ENCODE results near the gene IGFL4. TPM values are rescaled to one million over a fixed set of nuclear protein-coding genes. Genes with fewer than 3 reads are reported as not detected.

Gene IGFL4
- polyA plus RNA-seq, 3 donors, result 0.06 to 0.35 (median 0.17) TPM

DNA sequence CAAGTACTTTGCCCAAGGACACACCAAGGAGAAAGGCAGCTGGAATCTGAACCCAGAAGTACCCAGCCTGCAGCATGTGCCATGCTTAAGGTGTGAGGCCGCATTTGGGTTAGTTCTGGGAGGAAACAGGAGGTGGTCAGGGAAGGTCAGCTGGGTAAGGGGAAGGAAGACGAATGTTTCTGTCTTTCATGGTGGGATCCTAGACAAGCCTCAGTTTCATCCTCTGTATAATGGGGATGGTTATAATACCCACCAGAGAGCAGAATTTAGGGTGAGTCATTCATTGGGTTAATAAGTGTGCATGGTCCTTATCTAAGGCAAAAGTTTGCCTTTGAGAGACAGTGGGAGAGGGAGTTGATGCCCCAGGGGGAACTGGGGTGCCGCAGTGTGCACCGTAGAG lies 42.0 kb downstream of the IGFL4 start:
- DNase-seq (ENCODE audit: low read depth in 3 of 3, low spot score in 2 of 3), result no peak

DNA sequence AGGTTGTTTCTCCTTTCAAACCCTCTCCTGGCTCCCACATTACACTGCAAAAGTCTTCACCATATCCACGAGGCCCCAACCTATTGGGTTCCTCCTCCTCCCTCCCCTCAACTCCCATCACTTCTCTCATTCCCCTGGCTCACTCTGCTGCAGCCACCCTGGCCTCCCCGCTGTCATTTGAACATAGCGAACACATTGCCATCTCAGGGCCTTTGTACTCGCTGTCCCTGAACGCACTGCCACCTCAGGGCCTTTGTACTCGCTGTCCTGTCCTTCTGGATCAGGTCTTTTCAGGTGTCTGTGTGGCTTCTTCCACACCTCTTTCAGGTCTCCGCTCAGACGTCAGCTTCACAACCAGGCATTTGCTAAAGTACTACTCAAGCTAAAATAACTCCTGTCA lies 43.9 kb downstream of the IGFL4 start:
- no peak for DNase-seq (ENCODE audit: low read depth in 3 of 3, low spot score in 2 of 3)

DNA sequence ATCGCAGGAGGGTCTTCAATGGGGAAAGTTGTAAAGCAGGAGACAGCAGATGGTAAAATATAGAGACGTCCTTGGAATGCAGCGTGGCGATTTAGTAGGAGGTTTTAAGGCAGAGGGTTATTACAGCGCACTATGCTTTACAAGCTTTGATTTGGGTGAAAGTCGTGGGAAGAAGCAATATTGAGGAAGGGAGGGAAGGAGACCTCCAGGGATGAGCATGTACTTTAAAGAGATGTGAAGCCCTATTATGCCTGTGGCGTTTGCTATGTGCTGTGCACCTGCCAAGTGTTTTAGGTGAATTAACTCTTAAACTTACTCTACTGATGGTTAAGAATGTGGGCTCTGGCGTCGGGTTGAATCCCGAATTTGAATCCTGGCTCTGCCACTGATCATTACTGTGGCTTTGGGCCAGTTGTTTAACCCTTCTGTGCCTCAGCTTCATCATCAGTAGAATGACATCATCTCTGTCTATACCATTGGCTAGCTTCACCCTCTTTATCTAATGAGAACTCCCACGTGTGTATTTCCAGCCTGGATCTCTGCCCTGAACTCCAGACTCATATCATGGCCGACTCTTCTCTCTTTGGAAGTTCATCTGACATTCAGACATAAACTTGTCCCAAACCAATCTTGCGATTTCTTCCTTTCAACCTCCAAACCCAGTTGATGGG lies 45.0 kb downstream of the IGFL4 start:
- no peak for DNase-seq (ENCODE audit: low read depth in 3 of 3, low spot score in 2 of 3)

DNA sequence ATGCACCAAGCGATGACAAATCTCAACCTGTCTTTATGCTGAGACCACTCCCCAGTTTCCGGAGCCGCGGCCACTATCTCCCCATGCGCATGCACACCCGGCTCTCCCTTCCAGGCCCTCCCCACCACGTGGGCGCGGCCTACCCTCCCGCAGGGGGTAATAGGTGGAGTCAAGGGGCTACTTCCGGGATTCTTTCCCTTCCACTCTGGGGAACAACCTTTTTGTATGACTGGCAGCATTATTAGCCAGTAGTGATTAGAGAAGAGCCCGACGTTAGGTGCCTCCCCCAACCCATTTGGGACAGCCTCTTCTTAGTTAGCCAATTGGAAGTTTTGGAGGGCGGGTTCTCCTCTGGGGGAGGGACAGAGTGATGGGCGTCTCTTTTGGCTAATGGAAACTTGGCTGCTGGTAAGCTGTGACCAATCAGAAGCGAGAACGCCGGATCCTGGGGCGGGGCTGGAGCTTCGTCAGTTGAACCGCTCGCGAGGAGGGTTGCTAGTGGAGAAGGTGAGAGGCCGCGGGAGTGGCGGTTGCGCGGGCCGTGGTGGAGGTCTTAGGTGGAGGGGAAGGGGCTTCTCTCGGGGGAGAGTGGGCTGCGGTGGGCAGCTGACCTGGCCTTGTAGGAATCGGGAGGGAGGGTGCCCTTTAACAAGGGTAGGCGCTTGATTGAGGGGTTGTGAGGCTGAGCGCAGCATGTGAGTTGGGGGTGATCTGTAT lies 45.6 kb downstream of the IGFL4 start, which contains the start of gene CCDC61:
Gene CCDC61 (plus strand): TSS at position 470 of the 717 bp plus-strand sequence. CDS start 7,552 bp downstream, outside the sequence.
- DNase-seq (ENCODE audit: low read depth in 3 of 3, low spot score in 2 of 3), result peak; percentile 99 to 100 (median 99)

DNA sequence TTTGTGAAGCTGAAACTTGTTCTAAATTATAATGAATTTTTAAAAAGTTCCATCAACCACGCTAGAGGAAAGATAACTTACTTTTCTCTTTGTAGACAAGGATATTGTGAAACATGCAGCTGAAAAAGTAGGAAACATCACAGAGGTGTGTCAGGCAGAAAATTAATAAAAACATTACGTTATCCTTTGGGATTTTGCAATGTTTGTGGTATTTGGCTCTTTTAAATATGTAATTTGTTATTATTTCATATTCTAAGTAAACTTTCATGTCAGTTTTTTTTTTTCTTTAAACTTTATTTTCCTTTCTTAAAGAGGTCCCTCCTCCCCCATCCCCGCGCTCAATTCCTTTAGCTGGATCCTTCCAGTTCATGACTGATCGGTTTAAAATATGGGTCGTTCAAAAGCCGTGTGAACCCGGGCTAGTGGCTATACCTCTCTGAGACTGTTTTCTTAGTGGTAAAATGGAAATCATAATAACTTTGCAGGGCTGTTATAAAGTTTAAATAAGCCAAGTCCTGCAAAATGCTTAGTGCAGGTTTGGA lies 46.3 kb downstream of the IGFL4 start:
- DNase-seq (ENCODE audit: low read depth in 3 of 3, low spot score in 2 of 3), result no peak

DNA sequence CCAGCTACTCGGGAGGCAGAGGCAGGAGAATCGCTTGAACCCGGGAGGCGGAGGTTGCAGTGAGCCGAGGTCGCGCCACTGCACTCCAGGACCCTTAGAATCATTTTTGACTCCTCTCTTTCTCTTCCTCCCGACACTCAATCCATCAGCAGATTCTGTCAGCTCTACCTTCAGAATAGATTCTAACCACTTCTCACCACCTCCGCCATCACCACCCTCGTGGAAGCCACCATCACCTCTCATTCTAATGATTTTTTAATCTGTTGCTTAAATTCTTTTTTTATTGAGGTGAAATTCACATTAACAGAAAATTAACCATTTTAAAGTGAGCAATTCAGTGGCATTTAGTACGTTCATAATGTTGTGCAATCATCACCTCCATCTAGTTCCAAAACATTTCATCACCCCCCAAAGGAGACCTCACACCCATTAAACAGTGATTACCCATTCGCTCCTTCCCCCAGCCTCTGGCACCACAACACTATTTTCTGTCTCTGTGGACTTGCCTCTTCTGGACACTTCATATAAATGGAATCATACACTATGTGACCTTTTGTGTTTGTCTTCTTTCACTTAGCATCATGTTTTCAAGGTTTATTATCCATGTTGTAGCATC lies 50.6 kb downstream of the IGFL4 start:
- no peak for DNase-seq (ENCODE audit: low read depth in 3 of 3, low spot score in 2 of 3)

Other genes starting within 250 kb of the IGFL4 start
- gene DMWD, start 248.2 kb downstream of the IGFL4 start, polyA plus RNA-seq (ENCODE audit: insufficient read length in 3 of 3), result 10 to 100 TPM; 21.6 to 25.8 (median 23.8) TPM
- gene RSPH6A, start 225.7 kb downstream of the IGFL4 start, polyA plus RNA-seq (ENCODE audit: insufficient read length in 3 of 3), result not detected
- gene SYMPK, start 177.9 kb downstream of the IGFL4 start, polyA plus RNA-seq (ENCODE audit: insufficient read length in 3 of 3), result 10 to 100 TPM; 53.8 to 64.9 (median 54.5) TPM
- gene FOXA3, start 176.7 kb downstream of the IGFL4 start, polyA plus RNA-seq (ENCODE audit: insufficient read length in 3 of 3), result under 1 TPM; 0.30 to 0.39 (median 0.36) TPM
- 10 to 100 TPM; 14.0 to 18.6 (median 15.8) TPM for gene IRF2BP1, start 154.9 kb downstream of the IGFL4 start, polyA plus RNA-seq (ENCODE audit: insufficient read length in 3 of 3)
- 1 to 10 TPM; 2.8 to 3.8 (median 3.1) TPM for gene MYPOP, start 138.4 kb downstream of the IGFL4 start, polyA plus RNA-seq (ENCODE audit: insufficient read length in 3 of 3)
- gene NANOS2, start 126.2 kb downstream of the IGFL4 start, polyA plus RNA-seq (ENCODE audit: insufficient read length in 3 of 3), result not detected
- 1 to 10 TPM; 2.8 to 4.1 (median 2.9) TPM for gene NOVA2, start 67.1 kb downstream of the IGFL4 start, polyA plus RNA-seq (ENCODE audit: insufficient read length in 3 of 3)
- gene CCDC61, start 45.5 kb downstream of the IGFL4 start, polyA plus RNA-seq (ENCODE audit: insufficient read length in 3 of 3), result 10 to 100 TPM in 2 of 3 donors, 1 to 10 TPM in 1; 9.6 to 10.7 (median 10.5) TPM
- gene PGLYRP1, start 17.9 kb downstream of the IGFL4 start, polyA plus RNA-seq (ENCODE audit: insufficient read length in 3 of 3), result under 1 TPM in 2 of 3 donors, not detected in 1; 0.29 to 0.67 TPM
- gene IGFL3, start 83.7 kb upstream of the IGFL4 start, polyA plus RNA-seq (ENCODE audit: insufficient read length in 3 of 3), result not detected
- gene IGFL2, start 107.2 kb upstream of the IGFL4 start, polyA plus RNA-seq (ENCODE audit: insufficient read length in 3 of 3), result not detected
- not detected for gene IGFL1, start 188.7 kb upstream of the IGFL4 start, polyA plus RNA-seq (ENCODE audit: insufficient read length in 3 of 3)